SU-DHL-6 (cell line): ENCODE measurements around the gene RNF4.

Experiments
- H2AFZ ChIP-seq: fragments of 200-600 bp; sonication (generic); 2 replicates; pipeline ENCODE4 v1.6.1; 2014; ENCODE audit warnings: low read depth, mild to moderate bottlenecking, moderate library complexity, mixed read lengths, antibody characterized with exemption, low read length; ENCODE audit not compliant: severe bottlenecking
- H3F3A ChIP-seq: fragments of 200-600 bp; shearing (Covaris generic); 2 replicates; pipeline ENCODE4 v1.6.0; 2016; ENCODE audit warnings: antibody characterized with exemption, mild to moderate bottlenecking; ENCODE audit not compliant: insufficient read depth
- H3K27ac ChIP-seq: fragments of 200-600 bp; sonication (generic); 2 replicates; pipeline ENCODE4 v1.5.1; 2016; ENCODE audit warnings: low read depth, mild to moderate bottlenecking, low read length, moderate library complexity, mixed read lengths
- H3K27me3 ChIP-seq: fragments of 200-600 bp; sonication (generic), shearing (Covaris generic); 2 replicates; pipeline ENCODE4 v1.6.0; 2014; ENCODE audit warnings: mild to moderate bottlenecking, low read length
- H3K36me3 ChIP-seq: fragments of 200-600 bp; sonication (generic); 2 replicates; pipeline ENCODE4 v1.6.1; 2014; ENCODE audit warnings: mild to moderate bottlenecking, low read length, mixed read lengths
- H3K4me2 ChIP-seq: fragments of 300-600, 200-600 bp; shearing (Covaris generic), sonication (generic); 2 replicates; pipeline ENCODE4 v1.6.0; 2014; ENCODE audit warnings: low read length, low read depth, mild to moderate bottlenecking; ENCODE audit not compliant: poor library complexity, severe bottlenecking
- H3K4me3 ChIP-seq: fragments of 200-600 bp; sonication (generic); 2 replicates; pipeline ENCODE4 v1.5.1; 2014; ENCODE audit warnings: antibody characterized with exemption, low read length, mild to moderate bottlenecking, mixed read lengths; ENCODE audit not compliant: insufficient read depth, poor library complexity, severe bottlenecking
- H3K79me2 ChIP-seq: fragments of 200-600 bp; sonication (generic); 2 replicates; pipeline ENCODE4 v1.6.1; 2014; ENCODE audit warnings: mild to moderate bottlenecking, low read length, moderate library complexity; ENCODE audit not compliant: insufficient read depth
- H3K9ac ChIP-seq: fragments of 200-600 bp; sonication (generic); 2 replicates; pipeline ENCODE4 v1.7.0; 2014; ENCODE audit warnings: mild to moderate bottlenecking, low read length
- H3K9me2 ChIP-seq: fragments of 200-600 bp; sonication (generic); replicated peaks from 2 replicates; pipeline ENCODE4 v1.6.1; 2014; ENCODE audit warnings: low read length; ENCODE audit not compliant: insufficient read depth
- H3K9me3 ChIP-seq: fragments of 200-600 bp; sonication (generic); 2 replicates; pipeline ENCODE4 v1.6.1; 2014; ENCODE audit warnings: low read length, mixed read lengths; ENCODE audit not compliant: insufficient read depth
- H4K20me1 ChIP-seq: fragments of 200-600 bp; sonication (generic); 2 replicates; pipeline ENCODE4 v1.6.1; 2014; ENCODE audit warnings: low read depth, mild to moderate bottlenecking, antibody characterized with exemption, low read length, moderate library complexity, mixed read lengths
- EZH2phosphoT487 ChIP-seq: fragments of 200-600 bp; sonication (generic), shearing (Covaris generic); conservative IDR thresholded peaks from 2 replicates; pipeline ENCODE4 v1.6.1; 2018; ENCODE audit warnings: mild to moderate bottlenecking, antibody characterized with exemption, low read length, moderate library complexity, mixed read lengths
- TF ChIP-seq, protein P1 (sequence below): fragments of 200-600 bp; sonication (generic); IDR thresholded peaks from one replicate; pipeline ENCODE4 v1.5.1; 2017; ENCODE audit warnings: antibody characterized with exemption, mild to moderate bottlenecking, low read length, moderate library complexity; ENCODE audit not compliant: insufficient read depth, poor library complexity, severe bottlenecking

Gene RNF4

GRCh38 chr4:2457481-2458295 is 11.2 kb upstream of the RNF4 start:
- Histone ChIP-seq H3K27me3 (no peaks in the 10 kb centered on the region), H3K4me2 (no peak overlapping the region), H3K9ac (no peak overlapping the region), H2AFZ (no peak overlapping the region), H3K9me3 (no peaks in the 10 kb centered on the region), H3K4me3 (no peak overlapping the region), H3F3A (no peaks in the 10 kb centered on the region), H3K9me2 (no peaks in the 10 kb centered on the region), H3K36me3 (no peaks in the 10 kb centered on the region), H4K20me1 (no peaks in the 10 kb centered on the region), H3K27ac (no peak overlapping the region), H3K79me2 (no peaks in the 10 kb centered on the region)
- no peak for TF ChIP-seq EZH2phosphoT487
- TF ChIP-seq, protein P1, sequence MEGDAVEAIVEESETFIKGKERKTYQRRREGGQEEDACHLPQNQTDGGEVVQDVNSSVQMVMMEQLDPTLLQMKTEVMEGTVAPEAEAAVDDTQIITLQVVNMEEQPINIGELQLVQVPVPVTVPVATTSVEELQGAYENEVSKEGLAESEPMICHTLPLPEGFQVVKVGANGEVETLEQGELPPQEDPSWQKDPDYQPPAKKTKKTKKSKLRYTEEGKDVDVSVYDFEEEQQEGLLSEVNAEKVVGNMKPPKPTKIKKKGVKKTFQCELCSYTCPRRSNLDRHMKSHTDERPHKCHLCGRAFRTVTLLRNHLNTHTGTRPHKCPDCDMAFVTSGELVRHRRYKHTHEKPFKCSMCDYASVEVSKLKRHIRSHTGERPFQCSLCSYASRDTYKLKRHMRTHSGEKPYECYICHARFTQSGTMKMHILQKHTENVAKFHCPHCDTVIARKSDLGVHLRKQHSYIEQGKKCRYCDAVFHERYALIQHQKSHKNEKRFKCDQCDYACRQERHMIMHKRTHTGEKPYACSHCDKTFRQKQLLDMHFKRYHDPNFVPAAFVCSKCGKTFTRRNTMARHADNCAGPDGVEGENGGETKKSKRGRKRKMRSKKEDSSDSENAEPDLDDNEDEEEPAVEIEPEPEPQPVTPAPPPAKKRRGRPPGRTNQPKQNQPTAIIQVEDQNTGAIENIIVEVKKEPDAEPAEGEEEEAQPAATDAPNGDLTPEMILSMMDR, result no peak

- Histone ChIP-seq H4K20me1 (no peaks in the 10 kb centered on the region), H3F3A (no peaks in the 10 kb centered on the region), H3K9me2 (no peaks in the 10 kb centered on the region), H3K4me3 (no peak overlapping the region), H3K36me3 (no peaks in the 10 kb centered on the region), H2AFZ (no peak overlapping the region), H3K9ac (no peak overlapping the region), H3K27me3 (no peaks in the 10 kb centered on the region), H3K79me2 (no peaks in the 10 kb centered on the region), H3K27ac (no peak overlapping the region), H3K9me3 (no peaks in the 10 kb centered on the region), H3K4me2 (no peak overlapping the region)
- TF ChIP-seq EZH2phosphoT487, result no peak
- TF ChIP-seq, protein P1, result no peak
These were observed 10.1 kb upstream of the RNF4 start for GRCh38 chr4:2458546-2459491.

- no peak overlapping the region for H2AFZ ChIP-seq
- H3K27ac ChIP-seq, result no peak overlapping the region
- no peak overlapping the region for H3K9ac ChIP-seq
- no peak overlapping the region for H3K4me3 ChIP-seq
- H3F3A ChIP-seq, result no peaks in the 10 kb centered on the region
- no peaks in the 10 kb centered on the region for H4K20me1 ChIP-seq
- H3K27me3 ChIP-seq, result no peaks in the 10 kb centered on the region
- H3K36me3 ChIP-seq, result no peaks in the 10 kb centered on the region
- no peaks in the 10 kb centered on the region for H3K79me2 ChIP-seq
- H3K4me2 ChIP-seq, result no peak overlapping the region
- no peaks in the 10 kb centered on the region for H3K9me2 ChIP-seq
- TF ChIP-seq, protein P1, result no peak
- TF ChIP-seq EZH2phosphoT487, result no peak
- H3K9me3 ChIP-seq, result no peaks in the 10 kb centered on the region
These were observed 9.1 kb upstream of the RNF4 start for GRCh38 chr4:2459589-2460349.
